Ascending aorta (tissue), 2 donors: ENCODE results near the gene SETBP1. TPM values are rescaled to one million over a fixed set of nuclear protein-coding genes. Genes with fewer than 3 reads are reported as not detected.

Experiments
- DNase-seq, 2 donors: peaks; one replicate each; pipeline ENCODE4 v3.0.0-alpha.2; 2019; ENCODE audit warnings: low spot score in 2 of 2
- H3K27ac ChIP-seq, 2 donors: fragments of 200-600 bp; sonication (generic); one replicate each; pipeline ENCODE4 v1.5.1; 2016 to 2017; ENCODE audit warnings: mild to moderate bottlenecking in 1 of 2
- H3K27me3 ChIP-seq: fragments of 200-600 bp; sonication (generic); one replicate; pipeline ENCODE4 v1.5.1; 2017
- H3K36me3 ChIP-seq, 2 donors: fragments of 200-600 bp; sonication (generic); one replicate each; pipeline ENCODE4 v1.5.1; 2016
- H3K4me1 ChIP-seq, 2 donors: fragments of 200-600 bp; sonication (generic); one replicate each; pipeline ENCODE4 v1.5.1; 2016 to 2017; ENCODE audit warnings: mild to moderate bottlenecking in 1 of 2
- H3K4me3 ChIP-seq, 2 donors: fragments of 200-600 bp; sonication (generic); one replicate each; pipeline ENCODE4 v1.5.1; 2016 to 2017; ENCODE audit warnings: mild to moderate bottlenecking in 1 of 2
- H3K9me3 ChIP-seq, 2 donors: fragments of 200-600 bp; sonication (generic); one replicate each; pipeline ENCODE4 v1.5.1; 2016
- intact Hi-C: fragments of 100-400 bp; cut with DNase I; formaldehyde crosslinking; loops from one replicate; pipeline ENCODE4 v1.15.1; 2023
- total RNA-seq: library from RNA; depleted of rRNA; stranded (reverse); fragments of >200 nt; gene quantifications from one replicate; pipeline ENCODE4 v1.1.0, GENCODE V29; 2016
- TF ChIP-seq, protein P1 (sequence below), 3 experiments: fragments of 200-600 bp in 2 of 3; fragments of 450-650 bp in 1 of 3; sonication (generic) in 2 of 3; IDR thresholded peaks; one replicate each; pipeline ENCODE4 v1.5.1; 2016 to 2019; ENCODE audit warnings: antibody characterized with exemption in 3 of 3, mild to moderate bottlenecking in 1 of 3, moderate library complexity in 1 of 3

SETBP1 gene
- total RNA-seq, 1 donor from 2014 or later: 23.5 TPM

DNA sequence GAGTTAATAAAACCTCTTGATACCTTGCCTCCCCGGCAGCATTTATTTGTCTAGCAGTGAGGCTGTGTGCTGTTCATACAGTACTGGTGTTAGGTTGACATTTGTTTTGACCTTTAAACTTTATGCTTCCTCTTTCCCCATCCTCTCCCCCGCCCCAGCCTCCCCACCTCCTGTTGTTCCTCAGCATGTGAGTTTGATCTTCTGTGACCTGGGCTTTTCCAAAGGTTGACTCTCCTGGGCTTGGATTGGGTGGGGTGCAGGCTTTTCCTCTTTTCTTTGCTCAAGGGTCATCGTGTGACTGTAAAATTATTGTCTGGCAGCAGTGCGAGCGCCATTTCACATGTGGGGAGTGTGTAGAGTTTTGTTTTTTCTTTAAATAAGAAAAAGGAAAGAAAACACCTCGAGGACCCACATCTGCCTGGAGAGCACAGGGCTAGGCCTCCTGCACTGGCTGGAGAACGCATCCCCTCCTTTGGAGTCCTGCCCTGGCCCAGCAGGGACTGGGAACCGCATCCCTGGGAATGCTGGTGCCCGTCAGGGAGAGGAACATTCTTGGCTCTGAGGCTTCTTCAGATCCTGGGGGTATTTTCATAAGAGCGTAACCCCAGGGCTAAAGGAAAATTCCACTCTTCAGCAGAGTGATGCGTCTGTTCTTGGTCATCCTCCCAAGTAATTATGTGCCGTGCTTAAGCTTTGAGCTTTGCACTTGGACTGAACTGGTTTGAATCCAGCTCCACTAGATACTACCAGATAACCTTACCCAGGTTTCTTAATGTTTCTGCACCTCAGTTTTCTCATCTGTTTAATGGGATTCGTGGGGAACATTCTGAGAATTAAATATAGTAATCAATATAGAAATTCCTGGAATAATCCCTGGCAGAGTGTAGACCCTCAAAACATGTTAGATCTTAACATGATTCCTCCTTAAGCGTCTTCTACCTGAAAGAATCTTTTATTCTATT lies 91.5 kb downstream of the SETBP1 start:
- Histone ChIP-seq H3K9me3 (no peaks in the 10 kb centered on the region), H3K27ac (no peak overlapping the region), H3K27me3 (no peaks in the 10 kb centered on the region), H3K36me3 (no peaks in the 10 kb centered on the region), H3K4me1 (peaks cover 0 to 5% of the 10 kb centered on the region in 2 donors), H3K4me3 (no peak overlapping the region)
- TF ChIP-seq, protein P1, sequence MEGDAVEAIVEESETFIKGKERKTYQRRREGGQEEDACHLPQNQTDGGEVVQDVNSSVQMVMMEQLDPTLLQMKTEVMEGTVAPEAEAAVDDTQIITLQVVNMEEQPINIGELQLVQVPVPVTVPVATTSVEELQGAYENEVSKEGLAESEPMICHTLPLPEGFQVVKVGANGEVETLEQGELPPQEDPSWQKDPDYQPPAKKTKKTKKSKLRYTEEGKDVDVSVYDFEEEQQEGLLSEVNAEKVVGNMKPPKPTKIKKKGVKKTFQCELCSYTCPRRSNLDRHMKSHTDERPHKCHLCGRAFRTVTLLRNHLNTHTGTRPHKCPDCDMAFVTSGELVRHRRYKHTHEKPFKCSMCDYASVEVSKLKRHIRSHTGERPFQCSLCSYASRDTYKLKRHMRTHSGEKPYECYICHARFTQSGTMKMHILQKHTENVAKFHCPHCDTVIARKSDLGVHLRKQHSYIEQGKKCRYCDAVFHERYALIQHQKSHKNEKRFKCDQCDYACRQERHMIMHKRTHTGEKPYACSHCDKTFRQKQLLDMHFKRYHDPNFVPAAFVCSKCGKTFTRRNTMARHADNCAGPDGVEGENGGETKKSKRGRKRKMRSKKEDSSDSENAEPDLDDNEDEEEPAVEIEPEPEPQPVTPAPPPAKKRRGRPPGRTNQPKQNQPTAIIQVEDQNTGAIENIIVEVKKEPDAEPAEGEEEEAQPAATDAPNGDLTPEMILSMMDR (IDR thresholded peaks at IDR 0.05): no peak
- no peak for DNase-seq
- intact Hi-C loops: no loop called here

DNA sequence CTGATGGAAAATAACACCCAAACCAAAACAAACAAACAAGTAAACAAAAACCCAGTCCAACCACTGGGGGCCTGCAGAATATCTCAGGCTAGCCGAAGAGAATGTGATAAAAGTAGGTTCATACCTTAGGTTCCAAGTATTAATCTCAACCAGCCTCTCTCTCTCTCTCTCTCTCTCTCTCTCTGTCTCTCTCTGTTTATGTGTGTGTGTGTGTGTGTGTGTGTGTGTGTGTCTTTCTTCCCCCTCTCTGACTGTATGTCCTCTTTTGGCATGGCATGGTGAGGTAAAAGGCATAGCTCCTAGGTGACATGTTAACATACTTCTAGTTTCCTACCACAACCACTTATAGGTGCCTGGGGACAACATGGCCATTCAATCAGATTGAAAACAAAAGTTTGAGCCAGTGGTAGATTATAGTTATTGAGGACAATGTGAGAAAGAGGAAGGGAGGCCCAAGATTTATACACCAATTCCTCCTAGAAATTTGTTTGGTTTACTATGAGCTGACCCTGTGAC lies 93.0 kb downstream of the SETBP1 start:
- Histone ChIP-seq H3K27ac (no peak overlapping the region), H3K36me3 (no peaks in the 10 kb centered on the region), H3K4me1 (peaks cover 6 to 19% of the 10 kb centered on the region in 2 donors), H3K9me3 (no peaks in the 10 kb centered on the region), H3K4me3 (no peak overlapping the region), H3K27me3 (no peaks in the 10 kb centered on the region)
- intact Hi-C loops: no loop called here
- DNase-seq: no peak
- TF ChIP-seq, protein P1 (IDR thresholded peaks at IDR 0.05): no peak

DNA sequence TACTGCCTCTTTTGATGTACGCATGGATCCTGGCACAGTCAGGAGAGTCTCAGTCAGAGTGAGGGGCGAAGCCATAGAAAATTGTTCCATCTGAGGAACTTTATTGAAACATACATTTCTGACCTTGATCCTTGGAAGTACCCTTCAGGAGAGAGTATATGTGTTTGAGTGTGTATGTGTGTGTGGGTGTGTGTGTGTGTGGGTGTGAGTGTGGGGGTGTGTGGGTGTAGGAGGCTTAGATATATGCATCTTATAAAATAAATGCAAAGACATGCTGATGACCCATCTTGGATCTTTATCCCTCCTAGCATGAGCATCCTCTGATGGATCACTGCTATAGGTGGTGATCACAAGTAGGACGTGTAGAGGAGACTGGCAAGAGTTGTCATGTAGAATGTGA lies 93.5 kb downstream of the SETBP1 start:
- TF ChIP-seq, protein P1 (IDR thresholded peaks at IDR 0.05): no peak
- DNase-seq: no peak
- intact Hi-C loops: no loop called here
- no peaks in the 10 kb centered on the region for H3K9me3 ChIP-seq
- peaks cover 7 to 21% of the 10 kb centered on the region in 2 donors for H3K4me1 ChIP-seq
- no peaks in the 10 kb centered on the region for H3K27me3 ChIP-seq
- H3K4me3 ChIP-seq: no peak overlapping the region
- H3K27ac ChIP-seq: no peak overlapping the region
- no peaks in the 10 kb centered on the region for H3K36me3 ChIP-seq

DNA sequence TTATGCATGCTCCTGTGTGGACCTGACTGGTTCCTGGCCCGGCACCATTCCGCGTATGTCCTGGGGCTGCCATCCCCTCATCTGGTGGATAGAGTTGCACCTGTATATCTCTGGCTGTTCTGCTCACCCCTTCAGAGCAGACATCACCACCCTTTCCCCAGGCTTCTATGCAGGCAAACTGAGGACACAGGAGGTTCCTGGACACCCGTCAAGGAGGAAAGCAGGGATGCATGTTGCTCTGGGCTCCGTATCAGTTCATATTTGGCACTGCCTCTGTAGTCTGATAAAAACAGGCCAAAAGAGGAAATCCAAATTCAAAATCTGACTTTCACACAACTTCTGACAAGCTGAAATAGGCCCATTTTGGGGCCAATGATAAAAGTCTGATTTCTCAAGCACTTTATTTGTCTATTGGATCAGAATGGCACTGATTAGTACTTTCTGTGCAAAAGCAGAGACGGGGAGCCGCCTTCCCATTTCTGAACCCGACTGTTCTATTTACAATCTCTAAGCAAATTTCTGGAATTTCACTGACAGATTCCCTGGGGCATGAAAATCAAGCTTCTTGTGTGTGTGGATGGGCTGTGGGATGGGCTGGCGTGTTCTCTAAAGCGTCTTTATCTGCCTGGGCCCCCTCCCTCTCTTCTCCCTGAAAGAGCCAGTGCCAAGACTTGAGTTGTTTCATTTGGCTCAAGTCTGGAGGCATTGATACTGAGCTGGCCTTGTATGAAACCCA lies 96.9 kb downstream of the SETBP1 start:
- Histone ChIP-seq H3K27ac (peak overlapping the region; percentile 67 to 77), H3K9me3 (no peaks in the 10 kb centered on the region), H3K27me3 (no peaks in the 10 kb centered on the region), H3K4me1 (peaks cover 7 to 26% of the 10 kb centered on the region in 2 donors), H3K4me3 (peak overlapping the region in 1 of 2 donors; percentile 10), H3K36me3 (no peaks in the 10 kb centered on the region)
- TF ChIP-seq, protein P1 (IDR thresholded peaks at IDR 0.05): no peak
- intact Hi-C loops: no loop called here
- DNase-seq: no peak

DNA sequence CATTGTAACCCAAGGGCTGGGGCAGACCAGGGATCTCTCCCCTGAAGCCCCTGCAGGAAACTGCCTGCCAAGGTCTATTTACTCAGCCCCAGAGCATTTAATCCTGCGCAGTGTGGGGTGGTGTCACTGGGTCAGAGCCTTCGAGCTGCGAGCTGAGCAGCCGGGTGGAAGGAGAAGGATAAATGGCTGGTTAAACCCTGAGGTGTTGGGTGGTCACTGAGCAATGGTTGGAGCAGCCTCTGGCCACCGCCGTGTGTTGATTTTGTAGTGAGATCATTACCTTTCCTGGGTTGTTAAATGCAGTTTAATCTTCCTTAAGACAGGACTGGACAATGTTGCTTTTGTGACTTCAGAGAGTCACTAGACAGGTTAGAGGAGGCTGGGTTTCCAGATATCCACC lies 98.1 kb downstream of the SETBP1 start:
- Histone ChIP-seq H3K27ac (peak overlapping the region; percentile 67 to 77), H3K4me1 (peaks cover 7 to 26% of the 10 kb centered on the region in 2 donors), H3K4me3 (no peak overlapping the region), H3K9me3 (no peaks in the 10 kb centered on the region), H3K27me3 (no peaks in the 10 kb centered on the region), H3K36me3 (no peaks in the 10 kb centered on the region)
- DNase-seq: no peak
- TF ChIP-seq, protein P1 (IDR thresholded peaks at IDR 0.05): no peak
- intact Hi-C loops: no loop called here
